GM12892 (cell line): ENCODE data around the gene TNRC6B.

Source experiments
- POLR2A ChIP-seq: IDR thresholded peaks from 2 replicates; pipeline ENCODE4 v1.6.1; 2011; ENCODE audit warnings: low read depth, low read length, control low read depth
- POLR2AphosphoS5 ChIP-seq: IDR thresholded peaks from 2 replicates; pipeline ENCODE4 v1.6.1; 2011; ENCODE audit warnings: low read depth, low read length, control low read depth

DNA sequence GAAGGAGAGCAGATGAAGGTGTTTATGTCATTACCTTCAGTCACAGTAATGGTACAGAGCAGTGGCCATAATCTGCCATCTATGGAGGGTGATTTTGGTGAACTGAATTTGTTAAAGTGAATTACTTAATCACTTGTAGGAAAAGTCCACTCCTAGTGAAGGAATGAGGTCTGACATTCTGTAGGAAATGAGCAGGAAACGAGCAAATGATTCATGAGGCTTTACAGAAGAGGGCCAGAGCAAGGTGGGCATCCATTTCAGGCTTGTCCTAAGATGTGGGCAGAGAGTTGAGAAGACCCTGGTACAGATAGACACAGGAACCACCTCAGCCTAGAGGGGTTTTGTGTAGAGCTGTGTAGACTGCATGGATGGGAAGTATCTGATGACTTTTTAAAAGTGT, 186.7 kb downstream of the TNRC6B start:
- TF ChIP-seq POLR2A, result no peak
- TF ChIP-seq POLR2AphosphoS5, result no peak
